WTC11 (cell line): ENCODE measurements around the gene TTC1. TPM values are rescaled to one million over a fixed set of nuclear protein-coding genes. Genes with fewer than 3 reads are reported as not detected.

ENCODE experiments used
- ELF4 ChIP-seq: sonication (generic); formaldehyde crosslinking; IDR thresholded peaks from 2 replicates; pipeline ENCODE4 v1.8.1; 2022; ENCODE audit warnings: low read depth, mild to moderate bottlenecking, moderate library complexity, missing genetic modification reagents
- total RNA-seq: library from RNA; stranded (reverse); gene quantifications from 3 replicates; pipeline ENCODE4 v1.2.3, GENCODE V29; 2021
- TF ChIP-seq, protein P1 (sequence below): fragments of 250-450 bp; sonication (Bioruptor Pico); IDR thresholded peaks from 2 replicates; pipeline ENCODE4 v1.9.0; 2021; ENCODE audit warnings: mild to moderate bottlenecking, borderline replicate concordance

The TTC1 gene
- total RNA-seq, 1 experiment from 2014 or later, result 47.4 TPM

DNA sequence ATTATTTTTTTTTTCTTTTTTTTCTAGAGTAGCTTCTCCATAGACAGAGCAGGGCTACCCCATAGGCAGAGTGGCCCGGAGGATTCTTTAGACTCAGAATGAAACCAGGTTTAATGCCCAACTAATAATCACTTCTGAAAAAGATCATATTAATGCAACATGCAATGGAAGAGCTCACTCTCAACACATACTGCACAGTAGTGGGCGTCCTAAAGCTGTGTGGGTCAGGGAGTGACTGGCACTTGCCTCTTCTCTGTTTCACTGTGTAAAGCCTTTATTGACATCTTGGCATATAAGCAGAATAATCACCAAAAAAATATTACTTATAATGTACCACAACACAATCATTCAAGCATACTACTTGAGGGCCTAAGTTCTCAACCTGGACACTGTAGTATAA is 99.2 kb downstream of the TTC1 start (continued):
- TF ChIP-seq, protein P1, sequence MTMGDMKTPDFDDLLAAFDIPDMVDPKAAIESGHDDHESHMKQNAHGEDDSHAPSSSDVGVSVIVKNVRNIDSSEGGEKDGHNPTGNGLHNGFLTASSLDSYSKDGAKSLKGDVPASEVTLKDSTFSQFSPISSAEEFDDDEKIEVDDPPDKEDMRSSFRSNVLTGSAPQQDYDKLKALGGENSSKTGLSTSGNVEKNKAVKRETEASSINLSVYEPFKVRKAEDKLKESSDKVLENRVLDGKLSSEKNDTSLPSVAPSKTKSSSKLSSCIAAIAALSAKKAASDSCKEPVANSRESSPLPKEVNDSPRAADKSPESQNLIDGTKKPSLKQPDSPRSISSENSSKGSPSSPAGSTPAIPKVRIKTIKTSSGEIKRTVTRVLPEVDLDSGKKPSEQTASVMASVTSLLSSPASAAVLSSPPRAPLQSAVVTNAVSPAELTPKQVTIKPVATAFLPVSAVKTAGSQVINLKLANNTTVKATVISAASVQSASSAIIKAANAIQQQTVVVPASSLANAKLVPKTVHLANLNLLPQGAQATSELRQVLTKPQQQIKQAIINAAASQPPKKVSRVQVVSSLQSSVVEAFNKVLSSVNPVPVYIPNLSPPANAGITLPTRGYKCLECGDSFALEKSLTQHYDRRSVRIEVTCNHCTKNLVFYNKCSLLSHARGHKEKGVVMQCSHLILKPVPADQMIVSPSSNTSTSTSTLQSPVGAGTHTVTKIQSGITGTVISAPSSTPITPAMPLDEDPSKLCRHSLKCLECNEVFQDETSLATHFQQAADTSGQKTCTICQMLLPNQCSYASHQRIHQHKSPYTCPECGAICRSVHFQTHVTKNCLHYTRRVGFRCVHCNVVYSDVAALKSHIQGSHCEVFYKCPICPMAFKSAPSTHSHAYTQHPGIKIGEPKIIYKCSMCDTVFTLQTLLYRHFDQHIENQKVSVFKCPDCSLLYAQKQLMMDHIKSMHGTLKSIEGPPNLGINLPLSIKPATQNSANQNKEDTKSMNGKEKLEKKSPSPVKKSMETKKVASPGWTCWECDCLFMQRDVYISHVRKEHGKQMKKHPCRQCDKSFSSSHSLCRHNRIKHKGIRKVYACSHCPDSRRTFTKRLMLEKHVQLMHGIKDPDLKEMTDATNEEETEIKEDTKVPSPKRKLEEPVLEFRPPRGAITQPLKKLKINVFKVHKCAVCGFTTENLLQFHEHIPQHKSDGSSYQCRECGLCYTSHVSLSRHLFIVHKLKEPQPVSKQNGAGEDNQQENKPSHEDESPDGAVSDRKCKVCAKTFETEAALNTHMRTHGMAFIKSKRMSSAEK (CRISPR knock-in tag), result no peak
- TF ChIP-seq ELF4, result no peak

Other genes with a start within 250 kb of the TTC1 start
- gene ADRA1B, start 92.7 kb upstream of the TTC1 start, total RNA-seq, result 0.11 to 0.16 TPM in 2 of 3 replicates, not detected in the other
- gene PWWP2A, start 110.3 kb downstream of the TTC1 start, total RNA-seq, result 61.1 to 63.8 TPM (median 62.4 TPM) in 3 replicates
- gene FABP6, start 220.4 kb downstream of the TTC1 start, total RNA-seq, result 2.3 to 4.9 TPM (median 2.9 TPM) in 3 replicates